ENCODE measurements around the gene CSNK2A3.

CSNK2A3 gene

DNA sequence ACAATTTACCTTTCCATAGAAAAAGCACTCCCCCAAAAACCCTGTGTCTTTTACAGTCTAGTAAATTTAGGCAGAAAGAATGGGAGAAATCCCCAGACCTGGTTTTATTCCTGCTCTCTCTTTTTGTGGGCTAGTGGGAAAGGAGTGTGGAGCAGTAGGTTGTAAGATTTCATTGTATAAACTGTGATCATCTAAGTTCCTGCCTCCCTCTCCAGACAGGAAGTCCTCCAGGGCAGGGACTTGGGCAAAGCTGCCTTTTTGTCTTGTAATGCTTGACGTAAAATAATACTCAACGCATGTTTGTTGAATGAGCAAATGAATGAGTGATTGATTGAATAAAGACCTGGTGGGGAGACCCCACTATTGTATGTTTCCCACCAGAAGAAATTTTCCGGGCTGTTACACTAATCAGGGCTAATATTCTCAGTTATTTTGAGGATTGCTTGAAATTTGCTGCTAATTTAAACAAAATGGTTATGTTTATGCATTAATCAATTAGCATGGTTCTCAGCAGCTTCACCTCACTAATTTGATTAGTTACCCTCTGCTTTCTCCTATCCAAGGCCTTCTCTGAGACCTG, 36.3 kb downstream of the CSNK2A3 start:
- H3K4me3 ChIP-seq (ENCODE audit: low read depth, low read length), result no peak overlapping the region
- no peak for TF ChIP-seq CTCF (IDR thresholded peaks at IDR 0.05; ENCODE audit: control insufficient read depth, extremely low read depth, insufficient read depth)
- no peak for DNase-seq (ENCODE audit: low read depth)

DNA sequence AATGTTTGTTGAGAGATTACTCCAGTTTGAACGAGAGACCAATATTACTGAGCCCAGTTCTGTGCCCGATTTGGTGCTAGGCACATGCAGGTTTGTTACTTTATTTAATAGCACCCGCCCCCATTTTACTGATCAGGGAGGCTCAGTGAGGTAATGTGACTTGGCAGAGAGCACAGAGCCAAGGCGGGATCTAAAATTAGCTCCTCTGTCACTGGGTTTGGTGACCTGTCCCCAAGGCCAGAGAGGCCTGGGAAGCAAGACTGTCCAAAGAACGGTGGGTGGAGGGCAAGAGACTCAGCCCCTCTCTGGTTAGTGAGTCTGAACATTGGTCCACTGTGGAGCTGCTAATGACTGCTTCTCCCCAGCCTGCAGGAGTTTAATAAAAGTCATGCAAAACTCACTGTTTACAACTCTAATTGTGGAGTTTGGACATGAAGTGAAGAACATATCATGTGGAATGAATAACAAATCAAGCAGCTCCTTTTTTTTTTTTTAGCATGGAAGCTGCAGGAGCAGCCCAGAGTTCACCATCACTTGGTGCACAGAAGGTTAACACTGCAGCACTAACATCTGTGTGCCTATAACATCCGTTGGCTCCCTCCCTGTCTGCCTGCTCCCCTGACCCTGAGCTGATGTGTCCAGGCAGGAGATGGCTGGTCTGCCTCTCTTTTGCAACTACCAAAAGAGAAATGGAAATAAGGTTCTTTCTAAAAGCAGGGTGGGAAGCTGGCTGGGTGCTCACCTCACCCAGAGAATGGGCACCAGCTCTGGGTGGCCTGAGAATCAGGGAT, 39.0 kb downstream of the CSNK2A3 start:
- H3K4me3 ChIP-seq (ENCODE audit: low read depth, low read length), result no peak overlapping the region
- no peak for DNase-seq (ENCODE audit: low read depth)
- no peak for TF ChIP-seq CTCF (IDR thresholded peaks at IDR 0.05; ENCODE audit: control insufficient read depth, extremely low read depth, insufficient read depth)

DNA sequence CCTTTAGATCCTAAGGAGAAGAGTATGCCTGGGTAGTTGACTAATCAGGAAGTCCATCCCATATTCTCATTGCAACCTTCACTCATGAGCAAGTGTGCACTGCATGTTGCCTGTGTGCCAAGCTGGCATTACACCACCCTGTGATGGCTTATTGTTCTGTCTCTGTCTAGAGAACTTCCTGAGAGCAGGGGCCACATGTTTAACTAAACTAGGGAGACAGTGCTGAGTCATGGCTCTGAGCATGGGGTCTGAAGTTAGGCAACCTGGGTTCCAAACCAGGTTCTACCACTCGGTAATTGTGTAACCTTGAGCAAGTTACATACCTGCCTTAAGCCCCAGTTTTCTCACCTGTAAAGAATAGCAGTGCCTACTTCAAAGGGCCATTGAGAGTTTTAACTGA, 39.6 kb downstream of the CSNK2A3 start:
- no peak for TF ChIP-seq CTCF (IDR thresholded peaks at IDR 0.05; ENCODE audit: control insufficient read depth, extremely low read depth, insufficient read depth)
- DNase-seq (ENCODE audit: low read depth), result no peak
- no peak overlapping the region for H3K4me3 ChIP-seq (ENCODE audit: low read depth, low read length)

GRCh38 chr11:11312738-11313137, 40.3 kb downstream of the CSNK2A3 start:
- TF ChIP-seq CTCF (IDR thresholded peaks at IDR 0.05; ENCODE audit: control insufficient read depth, extremely low read depth, insufficient read depth), result no peak
- no peak overlapping the region for H3K4me3 ChIP-seq (ENCODE audit: low read depth, low read length)
- DNase-seq (ENCODE audit: low read depth), result no peak

DNA sequence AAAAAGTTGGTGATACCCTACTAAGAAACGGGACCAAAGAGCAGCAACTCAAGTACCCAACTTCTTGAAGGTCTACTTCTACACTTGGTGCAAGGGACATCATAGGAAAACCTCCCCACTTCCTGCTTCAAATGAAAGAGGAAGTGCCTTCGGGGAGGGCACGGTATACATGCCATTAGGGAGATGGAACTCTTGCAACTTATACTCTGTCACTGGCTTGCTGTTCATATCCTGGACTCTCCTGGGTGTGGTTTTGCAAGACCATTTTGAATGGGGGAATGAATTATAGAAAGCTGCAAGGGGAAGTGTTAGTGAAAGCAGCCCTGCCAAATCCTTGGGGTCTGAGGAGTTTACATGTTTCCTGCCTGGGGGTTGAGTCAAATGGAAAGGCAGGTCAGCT, 41.9 kb downstream of the CSNK2A3 start:
- no peak overlapping the region for H3K4me3 ChIP-seq (ENCODE audit: low read depth, low read length)
- no peak for DNase-seq (ENCODE audit: low read depth)
- no peak for TF ChIP-seq CTCF (IDR thresholded peaks at IDR 0.05; ENCODE audit: control insufficient read depth, extremely low read depth, insufficient read depth)

DNA sequence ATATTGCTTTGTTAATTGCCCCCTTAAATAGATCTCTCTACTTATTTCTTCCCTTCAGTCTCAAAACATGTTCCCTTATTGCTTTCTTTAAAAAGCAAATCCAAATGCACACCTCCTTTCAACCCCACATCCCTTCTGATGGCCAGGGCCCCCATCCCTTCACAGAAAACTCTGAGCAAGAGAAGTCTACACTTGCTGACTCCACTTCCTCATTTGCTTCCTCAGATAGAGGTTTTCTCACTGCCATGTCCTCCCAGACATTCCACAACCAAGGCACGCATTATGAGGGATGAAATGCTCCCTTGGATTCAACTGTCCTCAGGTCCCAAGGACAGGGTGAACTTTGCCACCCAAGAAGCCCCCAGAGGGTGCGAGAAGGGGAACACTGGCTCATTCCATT, 43.1 kb downstream of the CSNK2A3 start:
- H3K4me3 ChIP-seq (ENCODE audit: low read depth, low read length), result no peak overlapping the region
- DNase-seq (ENCODE audit: low read depth), result no peak
- TF ChIP-seq CTCF (IDR thresholded peaks at IDR 0.05; ENCODE audit: control insufficient read depth, extremely low read depth, insufficient read depth), result no peak

DNA sequence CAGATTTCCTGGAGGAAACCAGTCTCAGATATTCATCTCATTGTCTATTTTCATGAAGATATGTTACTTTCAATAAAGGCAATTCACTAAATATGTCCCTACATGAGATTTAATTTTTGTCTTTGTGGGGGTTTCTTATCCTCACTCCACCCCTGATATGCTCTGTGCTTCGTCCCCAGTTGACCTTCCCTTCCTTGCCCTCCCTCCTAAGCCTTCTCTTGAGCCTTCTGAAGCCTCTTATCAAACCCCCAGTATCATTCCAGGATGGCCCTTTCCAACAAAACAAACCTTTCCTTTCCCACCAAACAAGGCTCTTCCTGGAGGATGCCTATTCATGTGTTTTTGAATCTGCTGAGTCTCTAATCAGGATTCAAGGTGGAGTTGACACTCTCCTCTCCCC, 44.8 kb downstream of the CSNK2A3 start:
- no peak for TF ChIP-seq CTCF (IDR thresholded peaks at IDR 0.05; ENCODE audit: control insufficient read depth, extremely low read depth, insufficient read depth)
- no peak for DNase-seq (ENCODE audit: low read depth)
- H3K4me3 ChIP-seq (ENCODE audit: low read depth, low read length), result no peak overlapping the region

All from LNCaP clone FGC (cell line).